ENCODE data around the gene ADRB1.

ADRB1 gene

DNA sequence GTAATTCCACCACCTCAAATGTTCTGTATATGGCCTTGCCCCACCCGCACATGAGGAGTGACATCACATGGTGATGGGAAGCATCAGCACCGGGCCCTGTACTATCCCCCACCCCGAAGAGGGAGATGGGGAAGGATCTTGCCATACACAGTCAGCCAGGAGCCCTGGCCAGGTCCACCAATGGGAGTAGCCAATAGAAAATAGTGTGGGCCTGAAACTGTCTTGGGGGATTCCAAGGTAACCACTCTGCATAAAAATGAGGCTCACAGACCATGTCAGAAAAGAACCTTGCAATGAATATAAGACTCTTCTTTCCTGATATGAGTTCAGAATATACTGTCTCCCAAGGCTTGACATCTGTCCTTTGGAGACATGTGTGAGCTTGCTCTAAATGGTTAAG lies 51.1 kb downstream of the ADRB1 start:
- no peak for DNase-seq (ENCODE audit: low read depth, low spot score)

DNA sequence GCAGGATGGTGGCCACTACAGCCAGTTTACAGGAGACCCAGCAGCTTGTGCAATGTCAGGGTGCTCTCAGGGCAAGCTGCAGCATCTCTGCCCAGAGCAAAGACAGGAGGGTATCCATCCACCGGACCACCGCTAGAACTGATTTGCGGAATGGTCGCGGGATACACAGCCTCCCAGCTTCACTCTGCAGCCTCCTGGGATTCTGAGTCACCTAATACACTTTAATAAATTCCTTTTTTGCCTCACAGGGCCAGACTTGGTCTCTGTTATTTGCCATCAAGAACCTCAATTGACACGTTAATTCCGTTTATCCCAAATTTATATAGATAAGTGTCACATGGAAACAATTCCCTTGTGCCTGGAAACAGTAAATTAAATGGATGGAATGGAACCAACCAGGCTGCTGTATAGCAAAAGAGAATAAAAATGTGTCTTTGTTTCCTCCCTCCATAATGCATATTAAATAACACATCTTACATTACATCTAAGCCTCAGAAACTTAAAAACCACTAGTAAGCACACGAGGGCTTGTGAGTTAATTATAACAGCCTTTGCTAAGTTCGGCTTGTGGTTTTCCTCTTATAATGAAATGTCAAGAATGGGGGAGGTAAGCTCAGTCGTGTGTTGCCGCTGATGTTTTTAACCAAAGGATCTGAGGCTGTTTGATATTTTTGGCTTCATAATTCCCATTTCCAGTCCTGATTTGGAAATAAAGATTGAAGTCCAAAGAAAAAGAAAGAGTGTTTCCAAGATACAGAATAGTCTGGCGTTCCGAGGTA lies 52.1 kb downstream of the ADRB1 start:
- peak; percentile 39 for DNase-seq (ENCODE audit: low read depth, low spot score)

All from astrocyte of the hippocampus (primary cell).